Small intestine (tissue), 7 donors: ENCODE data around the gene OR4D9. TPM values are rescaled to one million over a fixed set of nuclear protein-coding genes. Genes with fewer than 3 reads are reported as not detected.
"Not testable (repeated sequence)": the region's sequence is repeated elsewhere in the genome, so short reads cannot be mapped to it uniquely, and the experiment has no call there.

ENCODE experiments used
- DNase-seq, 2 donors: peaks; one replicate each; pipeline versions ENCODE4 v3.0.0 to v3.0.0-alpha.2; 2013
- FAIRE-seq: peaks from 2 replicates; lab custom pipeline; 2012; peaks lifted over from hg19 to GRCh38; lab: Jason Lieb, UNC
- H3K27ac ChIP-seq, 3 donors: one replicate each; pipeline ENCODE4 v1.5.1; 2013; ENCODE audit warnings: low read length in 2 of 3, mild to moderate bottlenecking in 2 of 3, control low read depth in 1 of 3, inconsistent platforms in 1 of 3, low read depth in 1 of 3, moderate library complexity in 1 of 3
- H3K27me3 ChIP-seq, 3 donors: one replicate each; pipeline ENCODE4 v1.6.1; 2013; ENCODE audit warnings: low read length in 3 of 3, inconsistent platforms in 1 of 3; ENCODE audit not compliant: control insufficient read depth in 3 of 3, insufficient read depth in 3 of 3
- H3K36me3 ChIP-seq, 3 donors: one replicate each; pipeline ENCODE4 v1.6.1; 2013; ENCODE audit warnings: low read length in 3 of 3, inconsistent platforms in 1 of 3, low read depth in 1 of 3, mild to moderate bottlenecking in 1 of 3, moderate library complexity in 1 of 3; ENCODE audit not compliant: control insufficient read depth in 3 of 3, insufficient read depth in 2 of 3
- H3K4me1 ChIP-seq, 3 donors: one replicate each; pipeline ENCODE4 v1.6.1; 2013; ENCODE audit warnings: low read length in 2 of 3, inconsistent platforms in 1 of 3, low read depth in 1 of 3, mild to moderate bottlenecking in 1 of 3, moderate library complexity in 1 of 3; ENCODE audit not compliant: control insufficient read depth in 3 of 3, insufficient read depth in 2 of 3
- H3K4me3 ChIP-seq, 3 donors: one replicate each; pipeline ENCODE4 v1.5.1; 2013; ENCODE audit warnings: low read length in 3 of 3, control low read depth in 1 of 3, inconsistent platforms in 1 of 3, low read depth in 1 of 3, mild to moderate bottlenecking in 1 of 3, moderate library complexity in 1 of 3
- H3K9me3 ChIP-seq, 2 donors: one replicate each; pipeline ENCODE4 v1.6.1; 2013; ENCODE audit warnings: low read depth in 1 of 2, low read length in 1 of 2; ENCODE audit not compliant: control insufficient read depth in 2 of 2, insufficient read depth in 1 of 2
- WGBS, 3 donors: extraction: QIAGEN DNeasy Blood & Tissue Kit; methylation state at CpG; one replicate each; pipeline ENCODE4 v1.1.7; 2013; 5-methylcytosine and 5-hydroxymethylcytosine counted together
- polyA plus RNA-seq, 4 donors: library from polyadenylated mRNA; stranded (reverse) in 3 of 4; unstranded in 1 of 4; fragments of 200-250 nt in 3 of 4; fragments of 120-200 nt in 1 of 4; gene quantifications; one replicate each; pipeline versions ENCODE4 v1.2.1 to v1.2.3, GENCODE V29; 2013
- donor health status: healthy with polysubstance abuse.
- donor health status: control.
- donor health status: control.
- donor health status: Bipolar disorder and iron deficiency.
- donor health status: healthy.

OR4D9 gene
- polyA plus RNA-seq, 4 donors = not detected

DNA sequence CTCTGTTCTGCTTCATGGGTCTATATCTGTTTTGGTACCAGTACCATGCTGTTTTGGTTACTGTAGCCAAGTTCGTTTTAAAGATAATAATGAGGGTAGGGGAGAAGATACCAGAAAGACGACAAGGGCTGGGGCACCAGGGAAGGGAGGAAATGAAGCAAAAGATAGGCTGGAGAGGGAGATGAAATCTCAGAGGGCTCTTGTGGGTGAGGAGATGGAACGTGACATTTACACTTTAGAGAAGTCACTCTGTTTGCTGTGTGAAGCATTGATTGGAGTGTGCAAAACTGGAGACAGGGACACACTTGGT, 33.5 kb downstream of the OR4D9 start:
- H3K27me3 ChIP-seq = no peaks in the 10 kb centered on the region
- H3K27ac ChIP-seq = no peak overlapping the region
- FAIRE-seq = no peak
- H3K4me3 ChIP-seq = no peak overlapping the region
- no peaks in the 10 kb centered on the region for H3K9me3 ChIP-seq
- DNase-seq = no peak
- H3K4me1 ChIP-seq = no peaks in the 10 kb centered on the region
- no peaks in the 10 kb centered on the region for H3K36me3 ChIP-seq
- 79 to 83% (median 80%) methylated on average over 3 of the region's 3 CpGs for WGBS, 3 donors

DNA sequence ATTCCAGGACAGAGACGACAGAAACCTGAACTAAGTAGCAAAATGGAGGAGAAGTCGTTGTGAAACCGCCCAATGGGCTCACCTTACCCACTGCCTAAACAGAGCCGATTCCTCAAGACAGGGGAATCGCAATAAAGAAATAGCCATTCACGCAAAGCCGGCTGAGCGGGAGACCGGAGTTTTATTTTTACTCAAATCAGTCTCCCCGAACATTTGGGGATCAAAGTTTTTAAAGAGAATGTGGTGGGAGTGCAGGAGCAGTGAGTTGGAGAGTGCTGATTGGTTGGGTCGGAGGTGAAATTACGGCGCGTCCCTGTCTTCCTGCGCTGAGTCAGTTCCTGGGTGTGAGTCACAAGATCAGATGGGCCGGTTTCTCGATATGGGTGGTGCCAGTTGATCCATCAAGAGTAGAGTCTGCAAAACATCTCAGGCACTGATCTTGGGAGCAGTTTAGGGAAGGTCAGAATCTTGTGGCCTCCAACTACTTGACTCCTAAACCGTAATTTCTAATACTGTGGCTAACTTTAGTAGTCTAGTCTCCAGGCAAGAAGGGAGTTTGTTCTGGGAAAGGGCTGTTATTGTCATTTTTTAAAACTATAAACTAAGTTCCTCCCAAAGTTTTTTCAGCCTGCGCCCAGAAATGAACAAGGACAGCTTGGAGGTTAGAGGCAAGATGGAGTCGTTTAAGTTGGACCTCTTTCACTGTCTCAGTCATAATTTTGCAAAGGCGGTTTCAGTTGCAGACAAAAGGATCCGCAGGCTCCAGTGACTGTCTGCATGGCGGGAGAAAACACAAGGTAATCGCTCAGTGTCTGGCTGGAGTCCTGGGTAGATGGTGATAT, 34.1 kb downstream of the OR4D9 start:
- WGBS, 3 donors = 92 to 94% (median 92%) methylated on average over 24 of the region's 24 CpGs
- FAIRE-seq = no peak
- Histone ChIP-seq H3K4me1 (no peaks in the 10 kb centered on the region), H3K27me3 (no peaks in the 10 kb centered on the region), H3K27ac (no peak overlapping the region), H3K4me3 (no peak overlapping the region), H3K36me3 (no peaks in the 10 kb centered on the region), H3K9me3 (no peaks in the 10 kb centered on the region)
- DNase-seq = no peak

DNA sequence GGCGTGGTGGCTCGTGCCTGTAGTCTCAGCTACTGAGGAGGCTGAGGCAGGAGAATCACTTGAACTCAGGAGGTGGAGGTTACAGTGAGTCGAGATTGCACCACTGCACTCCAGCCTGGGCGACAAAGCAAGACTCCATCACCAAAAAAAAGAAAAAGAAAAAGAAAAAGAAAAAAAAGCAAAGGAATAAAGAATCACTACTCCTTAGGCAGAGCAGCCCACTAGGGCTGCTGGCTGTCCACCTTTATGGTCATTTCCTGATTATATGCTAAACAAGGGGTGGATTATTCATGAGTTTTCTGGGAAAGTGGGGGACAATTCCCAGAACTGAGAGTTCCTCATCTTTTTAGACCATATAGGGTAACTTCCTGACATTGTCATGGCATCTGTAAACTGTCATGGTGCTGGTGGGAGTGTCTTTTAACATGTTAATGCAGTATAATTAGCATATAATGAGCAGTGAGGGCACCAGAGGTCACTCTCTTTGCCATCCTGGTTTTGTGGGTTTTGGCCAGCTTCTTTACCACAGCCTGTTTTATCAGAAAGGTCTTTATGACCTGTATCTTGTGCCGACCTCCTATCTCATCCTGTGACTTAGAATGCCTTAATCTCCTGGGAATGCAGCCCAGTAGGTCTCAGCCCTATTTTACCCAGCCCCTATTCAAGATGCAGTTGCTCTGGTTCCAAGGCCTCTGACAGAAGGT, 36.4 kb downstream of the OR4D9 start:
- H3K27me3 ChIP-seq, H3K36me3 ChIP-seq, H3K27ac ChIP-seq, DNase-seq, H3K9me3 ChIP-seq, FAIRE-seq, H3K4me1 ChIP-seq, H3K4me3 ChIP-seq: not testable (repeated sequence)
- WGBS, 3 donors = 81 to 86% (median 81%) methylated on average over 5 of the region's 5 CpGs

DNA sequence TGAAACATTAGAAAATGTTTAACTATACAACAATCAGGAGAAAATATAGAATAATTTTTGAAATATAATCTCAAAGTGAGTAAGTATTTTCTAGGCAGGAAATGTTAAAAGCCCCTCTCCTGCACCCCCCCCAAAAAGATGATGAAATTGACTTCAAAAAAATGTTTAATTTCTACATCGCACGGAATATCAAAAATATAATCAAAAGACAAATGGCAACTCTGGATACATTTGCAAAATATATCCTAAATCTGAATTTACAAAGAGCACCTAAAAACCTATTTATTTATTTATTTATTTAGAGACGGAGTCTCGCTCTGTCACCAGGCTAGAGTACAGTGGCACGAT, 36.9 kb downstream of the OR4D9 start:
- FAIRE-seq (no peak), DNase-seq (no peak)
- Histone ChIP-seq H3K27ac (no peak overlapping the region), H3K27me3 (no peaks in the 10 kb centered on the region), H3K36me3 (no peaks in the 10 kb centered on the region), H3K9me3 (no peaks in the 10 kb centered on the region), H3K4me1 (no peaks in the 10 kb centered on the region), H3K4me3 (no peak overlapping the region)
- WGBS, 3 donors = 96 to 97% (median 97%) methylated on average over 5 of the region's 5 CpGs

DNA sequence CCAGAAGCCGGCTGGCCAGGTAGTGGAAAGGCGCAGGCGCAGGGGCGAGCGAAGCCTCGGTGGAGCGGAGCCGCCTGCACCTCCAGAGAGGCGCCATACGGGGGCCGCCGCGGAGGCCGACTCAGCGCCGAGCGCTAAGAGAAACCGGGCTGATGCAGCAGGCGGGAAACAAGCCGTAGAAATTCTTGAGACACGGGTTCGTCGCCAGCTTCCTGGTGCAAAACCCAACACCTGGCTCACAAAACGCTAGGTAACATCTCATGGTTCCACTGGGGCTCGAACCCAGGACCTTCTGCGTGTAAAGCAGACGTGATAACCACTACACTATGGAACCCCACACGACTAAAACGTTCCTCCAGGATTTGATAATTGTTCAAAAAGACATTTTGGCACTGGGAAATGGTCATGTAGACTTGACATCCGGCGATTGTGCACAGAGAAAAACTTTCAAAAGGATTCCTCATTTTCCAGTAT, 39.1 kb downstream of the OR4D9 start:
- DNase-seq (peak; percentile 83 to 92), FAIRE-seq (no peak)
- Histone ChIP-seq H3K4me3 (peak overlapping the region; percentile 36 to 73 (median 44)), H3K9me3 (no peaks in the 10 kb centered on the region), H3K27me3 (no peaks in the 10 kb centered on the region), H3K27ac (peak overlapping the region; percentile 53 to 85 (median 82)), H3K36me3 (no peaks in the 10 kb centered on the region), H3K4me1 (no peaks in the 10 kb centered on the region)
- 0 to 1% (median 1%) methylated on average over 31 of the region's 31 CpGs for WGBS, 3 donors

DNA sequence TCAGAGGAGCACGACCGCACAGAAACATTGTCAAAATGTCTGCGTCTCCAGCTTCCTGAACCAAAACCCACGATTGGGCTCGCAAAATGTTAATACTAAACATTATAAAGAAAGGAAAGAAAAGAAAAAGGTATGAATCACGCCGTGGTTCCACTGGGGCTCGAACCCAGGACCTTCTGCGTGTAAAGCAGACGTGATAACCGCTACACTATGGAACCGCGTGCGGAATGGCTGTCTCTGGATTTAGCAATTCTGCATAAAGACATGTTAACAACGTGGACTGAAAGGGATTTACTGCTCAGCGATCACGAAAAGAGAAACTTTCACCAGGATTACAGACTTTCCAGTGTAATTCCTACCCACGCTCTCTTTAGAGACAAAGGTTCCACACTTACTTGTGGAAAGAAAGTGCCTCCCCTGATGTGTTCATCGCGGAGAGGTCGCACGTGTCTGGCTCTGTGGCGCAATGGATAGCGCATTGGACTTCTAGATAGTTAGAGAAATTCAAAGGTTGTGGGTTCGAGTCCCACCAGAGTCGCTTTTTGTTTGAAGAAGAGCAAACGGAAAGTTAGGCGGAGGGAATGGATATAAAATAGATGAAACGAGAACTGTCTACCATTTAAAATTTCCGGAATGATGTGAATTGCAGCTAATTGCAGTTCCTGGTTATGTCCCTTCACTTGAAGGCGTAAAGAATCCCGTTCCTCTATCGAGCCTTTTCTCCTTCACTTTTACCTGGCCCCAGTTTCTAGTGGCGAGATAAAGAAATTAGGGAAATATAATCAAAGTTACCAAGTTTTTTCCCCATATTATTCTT, 39.7 kb downstream of the OR4D9 start:
- Histone ChIP-seq H3K4me1 (no peaks in the 10 kb centered on the region), H3K9me3 (no peaks in the 10 kb centered on the region), H3K4me3 (peak overlapping the region; percentile 36 to 73 (median 44)), H3K27me3 (no peaks in the 10 kb centered on the region), H3K36me3 (no peaks in the 10 kb centered on the region), H3K27ac (peak overlapping the region; percentile 53 to 85 (median 82))
- peak; percentile 80 to 88 for DNase-seq
- WGBS, 3 donors = 0 to 3% (median 2%) methylated on average over 34 of the region's 34 CpGs
- FAIRE-seq = no peak

DNA sequence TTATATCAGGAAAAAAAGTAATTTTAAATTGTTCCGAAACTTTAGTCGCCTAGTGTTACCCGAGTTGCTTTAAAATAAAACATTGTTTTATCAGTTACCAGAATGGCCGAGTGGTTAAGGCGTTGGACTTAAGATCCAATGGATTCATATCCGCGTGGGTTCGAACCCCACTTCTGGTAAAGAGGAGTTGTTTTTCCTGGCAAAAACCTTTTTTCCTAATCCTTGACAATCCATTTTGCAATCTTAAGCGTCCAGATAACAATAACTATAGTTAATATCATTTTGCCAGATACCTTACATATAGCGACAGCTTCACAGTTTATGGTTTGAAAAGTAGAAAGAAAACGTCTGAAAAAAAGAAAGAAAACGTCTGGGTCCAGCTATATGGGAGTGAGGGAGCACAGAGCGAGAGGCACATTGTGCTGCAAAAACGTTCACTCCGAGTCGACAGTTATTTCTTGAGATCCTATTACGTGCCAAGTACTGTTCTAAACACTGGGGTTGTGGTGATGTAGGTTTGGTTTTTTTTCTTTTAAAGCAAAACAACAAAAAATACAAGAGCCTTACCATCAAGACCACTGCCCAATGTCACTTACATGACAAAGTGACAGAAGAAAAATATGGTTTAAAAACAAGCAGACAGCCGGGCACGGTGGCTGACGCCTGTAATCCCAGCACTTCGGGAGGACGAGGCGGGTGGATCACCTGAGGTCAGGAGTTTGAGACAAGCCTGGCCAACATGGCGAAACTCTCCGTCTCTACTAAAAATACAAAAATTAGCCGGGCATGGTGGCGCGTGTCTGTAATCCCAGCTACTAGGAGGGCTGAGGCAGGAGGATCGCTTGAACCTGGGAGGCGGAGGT, 40.6 kb downstream of the OR4D9 start:
- Histone ChIP-seq H3K27ac (peak overlapping the region in 1 of 3 donors; percentile 82), H3K4me3 (peak overlapping the region in 1 of 3 donors; percentile 73), H3K36me3 (no peaks in the 10 kb centered on the region), H3K4me1 (peaks cover 0 to 4% (median 0%) of the 10 kb centered on the region in 3 donors), H3K27me3 (no peaks in the 10 kb centered on the region), H3K9me3 (no peaks in the 10 kb centered on the region)
- FAIRE-seq = no peak
- DNase-seq = peak in 1 of 2 donors; percentile 61
- WGBS, 3 donors = 38 to 66% (median 61%) methylated on average over 30 of the region's 30 CpGs
